Neural cell (in vitro differentiated cells): Measurements from ENCODE around the gene ATP1A1. TPM values are rescaled to one million over a fixed set of nuclear protein-coding genes. Genes with fewer than 3 reads are reported as not detected.

Source experiments
- H2AFZ ChIP-seq: fragments of 200-600, 300-800 bp; sonication (generic), shearing (Covaris generic); 2 replicates; pipeline ENCODE4 v1.6.0; 2014; ENCODE audit warnings: low read depth, mild to moderate bottlenecking, antibody characterized with exemption, low read length, moderate library complexity
- H3F3A ChIP-seq: fragments of 200-600 bp; shearing (Covaris generic); 2 replicates; pipeline ENCODE4 v1.6.1; 2016; ENCODE audit warnings: mild to moderate bottlenecking, moderate library complexity, mixed read lengths, antibody characterized with exemption, low read length; ENCODE audit not compliant: insufficient read depth, poor library complexity, severe bottlenecking
- H3K27ac ChIP-seq: fragments of 200-600, 300-800 bp; sonication (generic), shearing (Covaris generic); 2 replicates; pipeline ENCODE4 v1.5.1; 2014; ENCODE audit warnings: mild to moderate bottlenecking, low read length, moderate library complexity
- H3K27me3 ChIP-seq: fragments of 300-800, 200-600 bp; sonication (generic), shearing (Covaris generic); 2 replicates; pipeline ENCODE4 v1.6.0; 2014; ENCODE audit warnings: mild to moderate bottlenecking, low read depth, low read length, moderate library complexity; ENCODE audit not compliant: insufficient read depth
- H3K36me3 ChIP-seq: fragments of 300-800, 200-600 bp; sonication (generic), shearing (Covaris generic); 2 replicates; pipeline ENCODE4 v1.5.1; 2014; ENCODE audit warnings: mild to moderate bottlenecking, antibody characterized with exemption, low read length, moderate library complexity; ENCODE audit not compliant: insufficient read depth
- H3K4me2 ChIP-seq: fragments of 300-800, 200-600 bp; sonication (generic), shearing (Covaris generic); 2 replicates; pipeline ENCODE4 v1.6.0; 2014; ENCODE audit warnings: mild to moderate bottlenecking, low read length
- H3K4me3 ChIP-seq: fragments of 300-800, 200-600 bp; sonication (generic), shearing (Covaris generic); 2 replicates; pipeline ENCODE4 v1.5.1; 2014; ENCODE audit warnings: mild to moderate bottlenecking, low read length, moderate library complexity
- H3K79me2 ChIP-seq: fragments of 200-600 bp; shearing (Covaris generic); replicated peaks from 2 replicates; pipeline ENCODE4 v1.6.0; 2014; ENCODE audit warnings: mild to moderate bottlenecking, low read length, moderate library complexity; ENCODE audit not compliant: insufficient read depth
- H3K9ac ChIP-seq: fragments of 300-800, 200-600 bp; sonication (generic), shearing (Covaris generic); 2 replicates; pipeline ENCODE4 v1.6.1; 2016; ENCODE audit warnings: mild to moderate bottlenecking, low read length, mixed read lengths
- H3K9me2 ChIP-seq: fragments of 200-600 bp; shearing (Covaris generic); 2 replicates; pipeline ENCODE4 v1.6.1; 2016; ENCODE audit warnings: mild to moderate bottlenecking, low read length, mixed read lengths; ENCODE audit not compliant: insufficient read depth
- H3K9me3 ChIP-seq: fragments of 200-600, 300-800 bp; sonication (generic), shearing (Covaris generic); 2 replicates; pipeline ENCODE4 v1.6.1; 2016; ENCODE audit warnings: mild to moderate bottlenecking, mixed run types, low read length, moderate library complexity, mixed read lengths
- H4K20me1 ChIP-seq: fragments of 200-600 bp; shearing (Covaris generic); 2 replicates; pipeline ENCODE4 v1.6.1; 2016; ENCODE audit warnings: mild to moderate bottlenecking, mixed run types; ENCODE audit not compliant: insufficient read depth
- CTCF ChIP-seq: fragments of 450-650 bp; IDR thresholded peaks from 2 replicates; pipeline ENCODE4 v1.5.1; 2014; ENCODE audit warnings: antibody characterized with exemption, mild to moderate bottlenecking, moderate library complexity; ENCODE audit not compliant: poor library complexity, severe bottlenecking
- EP300 ChIP-seq: fragments of 450-650 bp; conservative IDR thresholded peaks from 2 replicates; pipeline ENCODE4 v1.6.1; 2014; ENCODE audit warnings: antibody characterized with exemption, mild to moderate bottlenecking, moderate library complexity; ENCODE audit not compliant: poor library complexity, severe bottlenecking
- EZH2 ChIP-seq: fragments of 200-600, 300-800 bp; shearing (Covaris generic), sonication (generic); IDR thresholded peaks from 2 replicates; pipeline ENCODE4 v1.6.1; 2014; ENCODE audit warnings: antibody characterized with exemption, low read length, borderline replicate concordance, mild to moderate bottlenecking; ENCODE audit not compliant: insufficient read depth, poor library complexity, severe bottlenecking
- MXI1 ChIP-seq: fragments of 450-650 bp; conservative IDR thresholded peaks from 2 replicates; pipeline ENCODE4 v1.6.1; 2014; ENCODE audit warnings: antibody characterized with exemption, mild to moderate bottlenecking; ENCODE audit not compliant: poor library complexity, severe bottlenecking
- POLR2AphosphoS5 ChIP-seq: IDR thresholded peaks from 2 replicates; pipeline ENCODE4 v1.6.1; 2012
- RAD21 ChIP-seq: fragments of 450-650 bp; conservative IDR thresholded peaks from 2 replicates; pipeline ENCODE4 v1.6.1; 2014; ENCODE audit warnings: antibody characterized with exemption, mild to moderate bottlenecking, moderate library complexity
- REST ChIP-seq: IDR thresholded peaks from 2 replicates; pipeline ENCODE4 v1.6.1; 2012; ENCODE audit warnings: borderline replicate concordance
- SMC3 ChIP-seq: fragments of 450-650 bp; conservative IDR thresholded peaks from 2 replicates; pipeline ENCODE4 v1.6.1; 2014; ENCODE audit warnings: antibody characterized with exemption, mild to moderate bottlenecking, moderate library complexity; ENCODE audit not compliant: poor library complexity
- TAF1 ChIP-seq: IDR thresholded peaks from 2 replicates; pipeline ENCODE4 v1.6.1; 2012; ENCODE audit warnings: low read depth
- polyA plus RNA-seq: library from polyadenylated mRNA; depleted of rRNA; stranded (reverse); fragments of >200 nt; gene quantifications from 2 replicates; pipeline ENCODE4 v1.2.3, GENCODE V29; 2014

ATP1A1 gene
- polyA plus RNA-seq, 1 donor from 2014 or later, result 44.2 TPM

GRCh38 chr1:116449578-116449977 lies 76.5 kb downstream of the ATP1A1 start:
- H4K20me1 ChIP-seq, result no peaks in the 10 kb centered on the region
- no peak overlapping the region for H3K27ac ChIP-seq
- no peak overlapping the region for H3K4me3 ChIP-seq
- no peaks in the 10 kb centered on the region for H3K36me3 ChIP-seq
- no peaks in the 10 kb centered on the region for H3K9me2 ChIP-seq
- no peak overlapping the region for H2AFZ ChIP-seq
- no peak for TF ChIP-seq EP300
- TF ChIP-seq SMC3, result no peak
- TF ChIP-seq POLR2AphosphoS5, result no peak
- no peak for TF ChIP-seq MXI1
- no peaks in the 10 kb centered on the region for H3K9me3 ChIP-seq
- H3K27me3 ChIP-seq, result no peaks in the 10 kb centered on the region
- no peak overlapping the region for H3K4me2 ChIP-seq
- no peak overlapping the region for H3K9ac ChIP-seq
- no peaks in the 10 kb centered on the region for H3K79me2 ChIP-seq
- no peaks in the 10 kb centered on the region for H3F3A ChIP-seq

- TF ChIP-seq RAD21, result no peak
- TF ChIP-seq CTCF, result no peak
- no peak for TF ChIP-seq SMC3
- TF ChIP-seq MXI1, result no peak
- Histone ChIP-seq H3K27me3 (no peaks in the 10 kb centered on the region), H2AFZ (no peak overlapping the region), H3K9me3 (no peaks in the 10 kb centered on the region), H3K4me2 (peak overlapping the region; percentile 17), H3K4me3 (peak overlapping the region; percentile 17), H3K9ac (no peak overlapping the region), H3K27ac (peak overlapping the region; percentile 35), H3K79me2 (no peaks in the 10 kb centered on the region), H3K9me2 (no peaks in the 10 kb centered on the region), H3F3A (no peaks in the 10 kb centered on the region), H4K20me1 (no peaks in the 10 kb centered on the region), H3K36me3 (no peaks in the 10 kb centered on the region)
Observed at GRCh38 chr1:116451702-116452101, 78.7 kb downstream of the ATP1A1 start.

GRCh38 chr1:116453481-116453880 lies 80.4 kb downstream of the ATP1A1 start:
- no peaks in the 10 kb centered on the region for H3F3A ChIP-seq
- H3K9ac ChIP-seq, result no peak overlapping the region
- no peaks in the 10 kb centered on the region for H3K27me3 ChIP-seq
- H4K20me1 ChIP-seq, result no peaks in the 10 kb centered on the region
- H3K79me2 ChIP-seq, result no peaks in the 10 kb centered on the region
- no peaks in the 10 kb centered on the region for H3K9me3 ChIP-seq
- H2AFZ ChIP-seq, result no peak overlapping the region
- H3K4me2 ChIP-seq, result no peak overlapping the region
- H3K36me3 ChIP-seq, result no peaks in the 10 kb centered on the region
- TF ChIP-seq EP300, result no peak
- H3K9me2 ChIP-seq, result no peaks in the 10 kb centered on the region
- H3K27ac ChIP-seq, result no peak overlapping the region
- H3K4me3 ChIP-seq, result no peak overlapping the region

- Histone ChIP-seq H3K36me3 (no peaks in the 10 kb centered on the region), H3K27me3 (no peaks in the 10 kb centered on the region), H4K20me1 (no peaks in the 10 kb centered on the region), H3K9me3 (no peaks in the 10 kb centered on the region), H3K4me2 (no peak overlapping the region), H3K4me3 (no peak overlapping the region), H3K9me2 (no peaks in the 10 kb centered on the region), H2AFZ (no peak overlapping the region), H3K9ac (no peak overlapping the region), H3K27ac (no peak overlapping the region), H3K79me2 (no peaks in the 10 kb centered on the region), H3F3A (no peaks in the 10 kb centered on the region)
- no peak for TF ChIP-seq RAD21
- TF ChIP-seq EP300, result no peak
- TF ChIP-seq TAF1, result no peak
- no peak for TF ChIP-seq SMC3
- no peak for TF ChIP-seq POLR2AphosphoS5
- no peak for TF ChIP-seq MXI1
- TF ChIP-seq CTCF, result no peak
- TF ChIP-seq EZH2, result no peak
- TF ChIP-seq REST, result no peak
Observed at GRCh38 chr1:116453906-116454305, 80.9 kb downstream of the ATP1A1 start.
